ENCODE data around the gene DENND5B.
"Not testable (repeated sequence)": the region's sequence is repeated elsewhere in the genome, so short reads cannot be mapped to it uniquely, and the experiment has no call there.

DENND5B gene

DNA sequence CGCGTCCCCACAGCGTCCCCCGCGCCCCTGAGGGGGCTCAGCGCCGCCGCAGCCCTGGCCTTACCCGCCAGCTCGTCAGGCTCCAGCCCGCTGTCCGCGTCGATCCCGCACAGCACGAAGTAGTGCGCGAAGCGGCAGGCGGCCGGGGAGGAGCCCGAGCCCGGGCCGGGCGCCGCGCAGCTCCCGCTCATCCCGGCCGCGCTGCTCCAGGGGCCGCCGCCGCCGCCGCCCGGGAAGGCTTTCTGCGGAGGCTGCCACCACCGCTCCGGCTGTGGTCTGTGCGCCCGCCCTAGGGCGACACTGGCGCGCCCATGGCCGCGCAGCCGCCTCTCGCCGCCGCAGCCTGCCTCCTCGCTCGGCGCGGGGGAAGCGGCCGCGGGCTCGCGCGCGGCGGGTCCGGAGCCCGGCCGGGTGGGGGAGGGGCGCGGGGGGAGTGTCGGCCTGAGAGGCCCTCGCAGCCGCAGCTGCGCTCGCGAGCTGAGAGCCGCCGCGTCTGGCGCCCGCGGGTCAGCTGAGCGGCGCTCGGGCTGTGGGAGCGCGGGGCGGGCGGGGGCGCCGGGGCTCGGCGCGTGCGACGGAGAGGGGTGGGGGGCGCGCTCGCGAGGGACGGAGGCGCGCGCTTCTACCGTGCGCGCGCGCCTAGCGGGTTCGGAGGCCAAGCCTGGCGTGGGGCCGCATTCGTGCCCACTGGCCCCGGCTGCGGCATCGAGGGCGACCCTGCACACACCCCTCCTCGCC is at the start of gene DENND5B:
Gene DENND5B (minus strand): TSS at position 495 of the 738 bp plus-strand sequence. CDS start 304 bp downstream, at position 191.
- DNase-seq: peak; percentile 65

DNA sequence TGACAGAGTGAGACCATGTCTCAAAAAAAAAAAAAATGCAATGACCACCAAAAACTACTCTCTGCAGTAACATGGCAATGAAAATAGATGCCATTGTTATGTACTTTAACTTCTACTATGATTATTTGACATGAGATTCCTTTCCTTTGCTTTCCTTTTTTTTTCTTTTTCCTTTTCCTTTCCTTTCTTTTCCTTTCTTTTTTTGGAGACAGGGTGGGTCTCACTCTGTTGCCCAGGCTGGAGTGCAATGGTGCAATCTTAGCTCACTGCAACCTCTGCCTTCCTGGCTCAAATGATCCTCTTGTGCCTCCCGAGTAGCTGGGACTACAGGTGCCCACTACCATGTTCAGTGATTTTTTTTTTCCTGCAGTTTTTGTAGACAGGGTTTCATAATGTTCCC is 43.7 kb upstream of the DENND5B start:
- DNase-seq: no peak

DNA sequence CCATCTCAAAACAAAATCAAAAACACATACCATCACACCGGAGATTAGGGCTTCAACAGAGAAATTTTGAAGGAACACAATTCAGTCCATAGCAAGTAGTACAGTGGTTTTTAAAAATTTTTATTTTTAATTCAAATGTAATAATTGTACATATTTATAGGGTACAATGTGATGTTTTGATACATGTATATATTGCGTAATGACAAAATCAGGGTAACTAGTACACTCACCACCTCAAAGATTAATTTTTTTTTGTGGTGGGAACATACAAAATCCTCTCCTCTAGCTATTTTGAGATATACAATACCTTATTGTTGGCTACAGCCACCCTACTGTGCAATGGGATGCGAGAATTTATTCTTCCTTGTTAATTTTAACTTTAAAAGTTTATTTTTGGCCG is 42.5 kb upstream of the DENND5B start:
- no peak for DNase-seq

DNA sequence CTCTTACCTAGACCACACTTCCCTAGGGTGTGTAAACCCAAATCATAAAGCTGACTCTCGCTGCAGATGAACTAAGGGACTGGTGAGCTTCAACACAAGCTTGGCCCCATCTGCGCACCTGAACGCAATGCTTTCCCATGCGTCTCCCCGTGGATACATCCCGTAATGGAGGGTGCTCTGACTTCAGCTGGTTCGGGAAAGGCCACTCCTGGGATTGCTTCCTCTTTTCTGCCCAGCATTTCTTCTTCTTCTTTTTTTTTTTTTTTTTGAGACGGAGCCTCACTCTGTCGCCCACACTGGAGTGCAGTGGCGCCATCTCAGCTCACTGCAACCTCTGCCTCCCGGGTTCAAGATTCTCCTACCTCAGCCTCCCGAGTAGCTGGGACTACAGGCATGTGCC is 40.9 kb upstream of the DENND5B start:
- DNase-seq: no peak

DNA sequence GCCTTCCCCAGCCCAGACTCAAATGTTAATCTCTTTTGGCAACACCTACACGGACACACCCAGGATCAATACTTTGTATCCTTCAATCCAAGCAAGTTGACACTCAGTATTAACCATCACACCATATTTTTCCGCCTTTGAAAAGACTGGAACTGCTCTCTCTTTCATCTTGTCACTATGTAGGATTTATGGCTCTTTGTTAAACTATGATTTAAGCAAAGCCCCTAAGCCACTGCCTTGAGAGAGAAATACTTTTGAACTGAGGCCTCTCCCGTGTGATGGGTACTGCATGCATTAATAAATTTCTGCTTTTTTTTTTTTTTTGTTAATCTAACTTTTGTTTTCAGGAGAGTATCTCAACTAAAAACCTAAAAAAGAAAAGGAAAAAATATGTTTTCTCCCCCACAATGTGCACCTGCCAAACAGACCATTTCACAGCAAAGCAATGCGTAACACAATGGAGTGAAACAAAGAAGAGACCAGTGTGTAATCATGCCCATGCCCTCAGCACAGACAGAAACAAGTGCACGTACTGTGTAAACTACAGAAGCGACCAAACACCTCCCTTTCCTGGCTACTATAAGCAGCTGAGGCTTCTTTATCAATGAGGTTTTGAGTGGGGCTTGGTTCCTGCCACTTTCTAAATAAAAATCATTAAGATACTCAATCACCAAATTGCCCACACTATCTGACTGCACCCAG is 40.2 kb upstream of the DENND5B start:
- no peak for DNase-seq

DNA sequence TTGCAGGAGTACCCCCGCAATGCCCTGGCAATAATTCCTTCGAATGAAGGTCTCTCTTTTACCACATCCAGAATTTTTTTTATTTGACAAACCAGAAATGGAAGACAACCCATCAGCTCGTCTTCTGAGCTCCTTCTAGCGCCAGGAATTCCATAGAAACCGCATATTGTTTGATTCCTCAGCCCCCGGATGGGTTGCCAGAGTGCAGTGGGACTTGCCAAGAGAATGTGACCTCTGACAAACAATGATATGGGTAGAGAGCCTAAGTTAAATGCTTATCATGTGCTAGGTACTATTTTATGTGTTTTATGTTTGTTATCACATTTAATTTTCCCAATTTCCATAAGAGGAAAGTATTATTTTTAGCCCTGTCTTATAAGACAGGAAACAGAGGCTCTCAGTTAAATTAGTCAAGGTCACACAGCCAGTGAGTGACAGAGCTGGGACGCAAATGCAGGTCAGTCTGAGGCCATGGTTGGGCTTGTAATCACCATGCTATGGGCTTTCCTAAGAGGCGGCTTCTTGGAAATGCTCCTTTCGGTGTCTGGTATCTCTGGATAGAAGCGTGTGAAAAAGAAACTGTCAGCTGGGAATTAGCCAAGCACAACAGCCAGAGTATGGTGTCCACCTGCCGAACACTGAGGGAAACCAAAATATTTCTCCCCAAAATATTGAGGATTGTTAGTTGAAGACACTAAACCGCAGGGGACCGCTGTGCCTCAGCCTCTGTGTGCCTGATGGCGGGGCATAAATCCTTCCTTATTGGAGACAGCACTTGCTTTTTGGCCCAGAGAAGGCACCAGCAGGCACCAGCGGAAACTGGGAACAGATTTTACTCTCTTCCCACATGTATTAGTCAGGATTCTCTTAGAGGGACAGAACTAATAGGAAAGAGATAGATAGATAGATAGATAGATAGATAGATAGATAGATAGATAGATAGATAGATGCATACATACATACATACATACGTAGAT is 39.1 kb upstream of the DENND5B start:
- DNase-seq: no peak

DNA sequence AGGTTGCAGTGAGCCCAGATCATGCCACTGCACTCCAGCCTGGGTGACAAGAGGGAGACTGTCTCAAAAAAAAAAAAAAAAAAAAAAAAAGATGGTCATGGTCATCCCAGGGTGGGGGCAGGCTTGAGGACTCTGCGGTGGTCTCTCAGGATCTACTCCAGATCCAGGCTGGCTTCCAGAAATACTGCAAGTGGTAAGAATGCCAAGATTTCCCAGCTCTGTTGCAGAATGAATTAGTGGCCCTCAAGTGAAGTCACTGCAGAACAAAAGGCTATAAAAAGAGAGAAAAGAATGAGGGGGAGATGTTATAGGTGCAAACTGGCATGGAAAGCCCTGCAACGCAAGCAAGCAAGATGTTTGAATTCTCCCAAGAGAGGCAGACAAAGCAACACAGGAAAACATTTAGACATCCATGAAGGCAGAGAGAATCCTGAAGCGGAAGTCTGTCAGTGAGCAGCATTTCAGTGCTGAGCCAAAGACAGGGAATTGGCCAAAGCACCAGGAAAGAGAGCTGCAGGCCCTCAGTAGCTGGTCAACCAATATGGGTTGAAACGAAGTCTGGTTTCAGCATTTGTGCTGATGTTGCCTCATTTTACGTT is 36.6 kb upstream of the DENND5B start:
- no peak for DNase-seq

DNA sequence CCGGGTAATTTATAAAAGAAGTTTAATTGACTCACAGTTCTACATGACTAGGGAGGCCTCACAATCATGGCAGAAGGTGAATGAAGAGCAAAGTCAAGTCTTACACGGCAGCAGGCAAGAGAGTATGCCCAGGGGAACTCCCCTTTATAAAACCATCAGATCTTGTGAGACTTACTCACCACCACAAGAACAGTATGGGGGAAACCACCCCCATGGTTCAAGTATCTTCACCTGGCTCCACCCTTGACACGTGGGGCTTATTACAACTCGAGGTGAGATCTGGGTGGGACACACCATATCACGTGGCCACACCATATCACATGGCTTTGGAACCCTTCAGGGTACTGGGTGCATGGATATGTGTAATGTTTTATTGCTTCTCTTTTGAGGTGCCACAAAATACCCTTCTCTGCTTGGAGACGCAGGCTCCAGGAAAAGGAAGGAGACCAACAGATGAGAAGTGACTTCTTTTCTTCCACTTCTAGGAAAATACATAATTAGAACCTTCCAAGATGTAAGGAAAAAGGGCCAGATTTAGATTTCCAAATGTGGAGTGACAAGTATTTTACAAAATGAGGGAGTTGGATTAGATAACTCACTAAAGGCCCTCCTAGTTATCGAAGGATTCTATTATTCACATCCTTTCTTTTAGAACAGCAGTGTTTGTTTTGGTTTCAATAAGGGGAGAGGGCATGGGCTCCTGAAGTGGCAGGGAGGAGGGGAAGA is 35.5 kb upstream of the DENND5B start:
- no peak for DNase-seq

DNA sequence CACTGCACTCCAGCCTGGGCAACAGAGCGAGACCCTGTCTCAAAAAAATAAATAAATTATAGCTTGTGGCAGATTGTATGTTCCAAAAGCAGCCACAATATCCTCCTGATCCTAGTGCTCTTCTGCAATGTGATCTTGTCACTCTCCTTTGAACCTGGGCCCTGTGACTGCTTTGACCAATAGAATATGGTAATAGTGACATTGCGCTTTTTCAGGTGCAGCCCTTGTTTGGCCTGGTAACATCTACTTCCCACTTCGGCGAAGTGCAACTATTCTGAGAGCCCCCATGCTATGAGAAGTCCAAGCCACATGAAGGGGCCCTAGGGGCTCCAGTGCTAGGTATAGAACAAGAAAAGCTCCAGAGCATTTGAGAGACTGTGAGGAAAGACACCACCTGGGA is 31.1 kb upstream of the DENND5B start:
- no peak for DNase-seq

DNA sequence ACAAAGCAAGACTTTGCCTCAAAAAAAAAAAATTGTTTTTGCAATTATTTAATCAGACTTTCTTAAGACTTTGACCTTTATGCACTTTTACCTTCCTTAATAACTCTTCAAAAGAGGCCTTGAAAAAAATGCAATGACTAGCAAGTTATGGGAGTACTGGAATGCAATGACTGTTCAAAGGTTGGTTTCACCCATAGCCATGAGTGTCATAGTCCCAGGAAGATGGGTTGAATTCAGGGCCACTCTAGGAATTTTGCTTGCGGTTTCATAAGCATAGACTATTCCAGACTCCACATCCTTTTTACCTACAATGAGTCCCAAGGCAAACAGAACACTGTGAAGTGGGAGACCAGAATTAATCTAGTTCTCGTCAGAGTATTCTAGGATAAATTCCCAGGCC is 29.4 kb upstream of the DENND5B start:
- no peak for DNase-seq

DNA sequence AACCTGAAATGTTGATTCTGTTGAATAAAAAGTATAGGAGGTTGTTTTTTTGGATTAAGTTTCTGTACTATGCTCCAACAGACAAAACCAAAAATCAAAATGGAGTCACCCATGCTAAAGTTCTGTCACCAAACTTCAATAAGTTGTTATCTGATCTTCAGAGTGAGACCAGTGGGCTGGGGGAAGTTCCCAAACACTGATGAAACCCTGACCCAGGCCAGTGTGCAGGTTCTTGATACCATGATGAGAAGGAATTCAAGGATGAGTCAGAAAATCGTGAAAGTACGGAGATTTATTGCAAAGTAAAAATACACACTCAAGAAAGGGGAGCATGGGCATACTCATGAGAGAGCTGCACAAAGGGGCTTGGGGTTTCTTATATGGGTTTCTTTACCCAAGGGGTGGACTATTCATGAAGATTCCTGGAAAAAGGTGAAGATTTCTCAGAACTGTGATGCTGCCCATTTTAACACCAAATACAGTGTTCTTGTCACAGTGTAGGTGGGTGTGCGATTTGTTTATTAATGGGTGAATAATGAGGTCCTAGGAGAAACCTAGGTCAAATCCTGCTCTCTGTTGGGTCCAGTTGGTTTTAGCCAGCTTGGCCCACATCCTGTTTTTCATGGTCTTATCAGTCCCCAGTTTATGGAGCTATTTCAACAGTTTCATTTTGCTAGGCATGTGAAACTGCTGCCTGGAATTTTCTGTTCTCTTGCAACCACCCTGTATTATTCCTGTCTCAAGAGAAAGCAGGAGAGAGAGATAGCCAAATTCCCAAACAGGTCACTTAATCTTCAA is 27.5 kb upstream of the DENND5B start:
- peak; percentile 79 for DNase-seq

DNA sequence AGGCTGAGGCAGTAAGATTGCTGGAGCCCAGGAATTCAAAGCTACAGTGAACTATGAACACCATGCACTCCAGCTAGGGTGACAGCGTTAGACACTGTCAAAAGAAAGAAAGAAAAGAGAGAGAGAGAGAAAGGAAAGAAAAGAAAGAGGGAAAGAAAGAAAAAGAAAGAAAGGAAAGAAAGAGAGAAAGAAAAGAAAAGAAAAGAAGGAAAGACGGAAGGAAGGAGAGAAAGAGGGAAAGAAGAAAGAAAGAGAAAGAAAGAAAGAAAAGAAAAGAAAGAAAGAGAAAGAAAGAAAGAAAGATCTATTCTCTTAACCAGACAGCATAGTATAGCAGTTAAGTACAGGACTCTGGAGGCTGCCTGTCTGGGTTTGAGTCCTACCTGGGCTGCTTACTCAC is 21.9 kb upstream of the DENND5B start:
- no peak for DNase-seq

DNA sequence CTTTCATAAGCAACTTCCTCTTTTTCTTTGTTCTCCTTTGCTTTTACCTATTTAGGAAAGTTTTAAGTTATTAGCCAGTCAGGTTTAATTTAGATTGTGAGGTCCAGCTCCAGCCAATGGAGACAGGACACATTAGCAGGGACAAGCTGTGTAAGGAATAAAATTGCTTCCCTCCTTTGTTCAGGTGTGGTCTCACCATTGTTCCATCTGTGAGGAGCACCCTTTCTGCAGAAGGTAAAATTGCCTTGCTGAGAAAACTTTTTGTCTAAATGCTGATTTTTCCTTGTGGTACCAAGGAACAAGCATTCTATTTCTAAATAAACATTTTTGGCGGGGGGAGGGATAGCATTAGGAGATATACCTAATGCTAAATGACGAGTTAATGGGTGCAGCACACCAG is 17.4 kb upstream of the DENND5B start:
- DNase-seq: not testable (repeated sequence)

DNA sequence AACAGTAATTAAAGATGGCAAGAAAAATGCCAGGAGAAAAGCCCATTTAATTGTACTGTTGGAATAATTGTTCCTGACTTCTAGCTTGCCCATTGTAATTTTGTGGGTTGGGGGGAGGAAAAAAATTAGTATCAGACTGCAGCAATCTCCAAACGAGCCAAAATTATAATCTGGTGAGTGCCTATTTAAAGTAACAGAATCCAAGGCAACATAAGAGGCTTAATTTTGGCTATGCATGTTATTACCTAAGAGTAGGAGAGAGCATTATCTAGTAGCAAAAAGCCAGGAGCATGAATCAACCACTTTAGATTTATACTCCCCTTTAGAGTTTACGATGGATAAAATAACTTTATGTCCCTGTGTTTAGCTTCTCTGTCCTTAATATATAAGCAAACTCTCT is 14.6 kb upstream of the DENND5B start:
- no peak for DNase-seq

DNA sequence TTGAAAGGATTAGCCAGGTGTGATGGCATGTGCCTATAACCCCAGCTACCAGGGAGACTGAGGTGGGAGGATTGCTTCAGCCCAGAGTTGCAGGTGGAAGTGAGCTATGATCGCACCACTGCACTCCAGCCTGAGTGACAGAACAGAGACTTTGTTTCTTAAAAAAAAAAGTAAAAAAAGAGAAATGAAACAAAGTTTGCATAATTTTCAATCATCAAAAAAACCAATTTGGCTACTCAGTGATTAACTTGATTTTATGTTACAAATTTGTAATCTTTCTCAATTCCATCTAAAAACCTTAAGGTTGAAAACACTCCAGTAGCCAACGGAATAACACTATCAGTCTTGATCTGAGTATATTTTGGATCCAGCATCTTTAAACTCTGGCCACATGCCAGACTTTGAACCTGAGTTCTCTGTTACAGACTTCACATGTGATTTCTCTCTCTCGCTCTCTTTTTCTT is 12.6 kb upstream of the DENND5B start:
- DNase-seq: no peak

DNA sequence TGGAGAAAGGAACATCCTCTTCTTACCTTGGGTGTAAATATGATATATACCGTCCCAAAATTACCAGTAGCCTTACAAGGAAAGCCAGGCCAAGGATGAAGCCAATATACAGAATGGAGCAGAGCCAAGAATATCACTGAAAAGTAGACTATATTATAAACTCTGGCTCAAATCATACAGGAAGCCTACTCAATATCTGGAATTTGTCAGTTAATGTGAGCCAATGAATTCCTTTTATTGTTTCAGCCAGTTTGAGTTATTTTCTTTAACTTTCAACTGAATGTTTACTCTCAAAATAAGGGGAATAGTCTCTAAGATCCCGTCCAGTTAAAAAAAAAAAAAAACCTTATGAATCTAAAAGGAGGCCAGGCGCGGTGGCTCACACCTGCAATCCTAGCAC is 9.8 kb upstream of the DENND5B start:
- no peak for DNase-seq

DNA sequence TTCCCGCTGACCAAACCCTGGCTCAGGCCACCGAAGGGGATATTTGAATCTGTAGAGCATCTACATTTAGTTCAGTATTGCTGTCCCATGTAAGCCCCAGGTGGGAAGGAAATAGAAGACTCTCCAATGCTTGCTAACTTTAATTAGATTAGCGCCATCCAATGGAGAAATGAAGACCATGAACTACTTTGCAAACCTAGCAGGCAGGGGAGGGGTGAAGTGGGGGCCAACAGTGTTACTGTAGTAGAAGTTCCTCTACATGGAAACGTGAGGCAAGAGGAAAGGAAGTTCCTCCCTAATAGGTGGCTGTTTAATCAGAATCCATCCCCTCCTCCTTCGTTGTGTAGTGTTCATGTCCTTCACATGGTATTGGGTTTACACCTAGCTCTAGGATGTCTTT is 9.3 kb upstream of the DENND5B start:
- DNase-seq: no peak

DNA sequence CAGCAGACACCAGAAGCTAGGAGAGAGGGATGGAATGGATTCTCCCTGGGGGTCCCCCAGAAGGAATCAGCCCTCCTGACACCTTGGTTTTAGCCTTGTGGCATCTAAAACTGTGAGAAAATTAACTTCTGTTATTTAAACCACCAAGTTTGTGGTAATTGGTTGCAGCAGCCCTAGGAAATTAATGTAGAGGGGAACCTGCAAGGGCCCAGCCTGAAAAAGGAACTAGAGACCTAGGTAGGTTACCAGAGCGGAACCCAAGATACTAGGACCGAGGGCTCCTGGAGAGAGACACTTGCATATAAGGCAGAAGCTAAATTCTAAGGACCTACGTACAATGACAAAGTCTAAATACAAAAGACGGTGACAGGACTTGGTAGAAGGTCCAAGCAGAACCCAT is 8.1 kb upstream of the DENND5B start:
- DNase-seq: no peak

DNA sequence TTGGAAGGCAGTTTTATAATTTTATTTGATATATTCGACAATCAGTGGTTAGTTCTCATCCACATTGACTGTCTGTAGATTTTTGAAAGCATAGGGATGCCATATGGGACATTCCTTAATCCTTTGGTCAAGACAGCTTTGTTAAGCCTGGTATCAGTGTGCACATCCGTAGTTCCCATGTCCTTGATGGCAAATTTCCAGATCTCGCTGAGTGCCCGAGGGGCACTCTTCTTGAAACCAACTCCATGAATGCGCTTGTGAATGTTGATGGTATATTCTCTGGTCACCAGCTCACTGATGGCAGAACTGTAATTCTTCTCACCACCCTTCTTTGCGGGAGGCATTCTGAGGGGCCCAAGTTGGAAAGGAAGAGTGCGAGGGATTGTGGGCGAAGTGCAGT is 6.1 kb upstream of the DENND5B start:
- DNase-seq: no peak

DNA sequence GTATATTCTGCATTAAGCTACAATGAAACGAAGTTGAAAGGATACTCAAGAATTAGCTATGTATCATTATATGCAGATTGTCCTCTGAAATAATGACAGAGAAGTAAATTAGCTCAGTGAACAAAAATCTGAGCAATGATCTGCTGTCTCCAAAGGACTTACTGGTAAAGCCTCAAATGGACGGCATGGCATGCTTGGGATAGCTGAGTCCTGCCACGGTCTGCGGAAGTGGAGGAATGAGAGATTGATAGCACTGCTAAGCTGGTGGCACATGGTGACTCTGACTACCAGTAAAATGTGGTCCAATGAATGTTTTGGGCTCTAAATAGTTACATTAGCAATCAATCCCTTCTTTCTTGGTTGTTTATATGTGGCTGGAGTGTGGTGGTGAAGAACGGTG is 3.7 kb upstream of the DENND5B start:
- DNase-seq: no peak

DNA sequence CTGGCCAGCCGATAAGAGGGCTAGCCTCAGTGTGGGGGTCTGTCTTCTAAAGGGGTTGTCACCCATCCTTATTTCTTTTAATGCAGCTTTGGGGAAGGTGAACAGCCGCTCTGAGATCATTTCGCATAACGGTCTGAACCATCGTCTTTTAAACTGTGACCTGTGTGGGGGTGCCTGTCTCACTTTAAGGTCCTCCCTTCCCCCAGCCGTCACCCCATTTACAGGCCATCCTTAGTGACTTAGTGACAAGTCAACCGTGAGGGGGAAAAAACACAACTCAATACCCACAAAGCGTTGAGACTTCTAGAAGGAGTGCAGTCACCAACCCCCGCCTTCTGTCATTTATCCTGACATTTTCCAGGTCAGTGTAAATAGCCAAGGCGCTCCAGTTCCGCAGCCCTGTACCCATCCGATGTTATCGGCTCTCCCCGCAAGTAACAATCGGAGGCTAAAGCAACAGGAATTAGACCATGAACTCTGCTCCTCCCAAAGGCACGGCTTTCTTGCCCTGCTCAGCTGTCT is 505 bp upstream of the DENND5B start:
- no peak for DNase-seq

Measured in NCI-H226 (cell line).